Ovary (tissue), 3 donors: ENCODE results near the gene PPDPF.

Experiments
- POLR2A ChIP-seq: fragments of 450-650 bp; IDR thresholded peaks from one replicate; pipeline ENCODE4 v1.6.1; 2017; ENCODE audit warnings: antibody characterized with exemption, mild to moderate bottlenecking, moderate library complexity
- TF ChIP-seq, protein P1 (sequence below), 3 donors: fragments of 450-650 bp in 2 of 3; fragments of 200-600 bp in 1 of 3; IDR thresholded peaks; one replicate each; pipeline versions ENCODE4 v1.5.1 to v1.8.0; 2016 to 2022; ENCODE audit warnings: antibody characterized with exemption in 3 of 3, mild to moderate bottlenecking in 1 of 3
- donor health status: DM: no; HTN: no; CAD: no.

- TF ChIP-seq, protein P1, sequence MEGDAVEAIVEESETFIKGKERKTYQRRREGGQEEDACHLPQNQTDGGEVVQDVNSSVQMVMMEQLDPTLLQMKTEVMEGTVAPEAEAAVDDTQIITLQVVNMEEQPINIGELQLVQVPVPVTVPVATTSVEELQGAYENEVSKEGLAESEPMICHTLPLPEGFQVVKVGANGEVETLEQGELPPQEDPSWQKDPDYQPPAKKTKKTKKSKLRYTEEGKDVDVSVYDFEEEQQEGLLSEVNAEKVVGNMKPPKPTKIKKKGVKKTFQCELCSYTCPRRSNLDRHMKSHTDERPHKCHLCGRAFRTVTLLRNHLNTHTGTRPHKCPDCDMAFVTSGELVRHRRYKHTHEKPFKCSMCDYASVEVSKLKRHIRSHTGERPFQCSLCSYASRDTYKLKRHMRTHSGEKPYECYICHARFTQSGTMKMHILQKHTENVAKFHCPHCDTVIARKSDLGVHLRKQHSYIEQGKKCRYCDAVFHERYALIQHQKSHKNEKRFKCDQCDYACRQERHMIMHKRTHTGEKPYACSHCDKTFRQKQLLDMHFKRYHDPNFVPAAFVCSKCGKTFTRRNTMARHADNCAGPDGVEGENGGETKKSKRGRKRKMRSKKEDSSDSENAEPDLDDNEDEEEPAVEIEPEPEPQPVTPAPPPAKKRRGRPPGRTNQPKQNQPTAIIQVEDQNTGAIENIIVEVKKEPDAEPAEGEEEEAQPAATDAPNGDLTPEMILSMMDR (IDR thresholded peaks at IDR 0.05): no peak
- TF ChIP-seq POLR2A: no peak
Observed at GRCh38 chr20:63484236-63484635, 36.3 kb upstream of the PPDPF start.
